22Rv1 (cell line): Measurements from ENCODE around the gene MYO18B.

ENCODE experiments used
- CTCF ChIP-seq: fragments of 450-650 bp; IDR thresholded peaks from 2 replicates; pipeline ENCODE4 v1.5.1; 2017; ENCODE audit warnings: mild to moderate bottlenecking
- ZFX ChIP-seq: fragments of 450-650 bp; IDR thresholded peaks from 2 replicates; pipeline ENCODE4 v1.6.1; 2017; ENCODE audit warnings: antibody characterized with exemption, borderline replicate concordance

GRCh38 chr22:25848954-25849353, 107.0 kb downstream of the MYO18B start:
- no peak for TF ChIP-seq CTCF
- no peak for TF ChIP-seq ZFX
